DOHH2 (cell line): ENCODE data around the gene ALG2.

Source experiments
- EZH2phosphoT487 ChIP-seq: fragments of 200-600 bp; sonication (generic); IDR thresholded peaks from 2 replicates; pipeline ENCODE4 v1.6.1; 2017; ENCODE audit warnings: borderline replicate concordance, mild to moderate bottlenecking, antibody characterized with exemption, low read length, moderate library complexity, mixed read lengths
- TF ChIP-seq, protein P1 (sequence below): fragments of 200-600 bp; sonication (generic); IDR thresholded peaks from one replicate; pipeline ENCODE4 v1.5.1; 2014; ENCODE audit warnings: antibody characterized with exemption, mild to moderate bottlenecking, low read depth, low read length; ENCODE audit not compliant: poor library complexity, severe bottlenecking

DNA sequence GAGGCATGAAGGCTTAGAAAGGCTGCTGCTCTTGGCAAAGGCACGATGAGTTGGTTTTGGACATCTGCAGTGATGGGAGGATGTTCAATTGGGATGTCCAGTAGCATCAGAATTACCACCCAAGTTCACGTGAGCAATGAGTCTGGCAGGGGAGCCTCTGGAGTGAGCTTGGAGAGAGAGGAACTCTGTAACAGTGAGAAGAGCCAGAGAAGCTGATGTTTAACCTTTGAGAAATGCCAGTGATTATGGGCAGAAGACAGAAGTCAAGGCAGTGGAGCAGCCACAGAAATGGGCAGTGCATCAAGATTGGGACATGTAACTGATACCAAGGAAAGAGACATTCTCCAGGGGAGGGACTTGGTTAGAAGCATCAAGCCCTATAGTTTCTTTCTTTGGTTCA is 40.2 kb upstream of the ALG2 start:
- TF ChIP-seq, protein P1, sequence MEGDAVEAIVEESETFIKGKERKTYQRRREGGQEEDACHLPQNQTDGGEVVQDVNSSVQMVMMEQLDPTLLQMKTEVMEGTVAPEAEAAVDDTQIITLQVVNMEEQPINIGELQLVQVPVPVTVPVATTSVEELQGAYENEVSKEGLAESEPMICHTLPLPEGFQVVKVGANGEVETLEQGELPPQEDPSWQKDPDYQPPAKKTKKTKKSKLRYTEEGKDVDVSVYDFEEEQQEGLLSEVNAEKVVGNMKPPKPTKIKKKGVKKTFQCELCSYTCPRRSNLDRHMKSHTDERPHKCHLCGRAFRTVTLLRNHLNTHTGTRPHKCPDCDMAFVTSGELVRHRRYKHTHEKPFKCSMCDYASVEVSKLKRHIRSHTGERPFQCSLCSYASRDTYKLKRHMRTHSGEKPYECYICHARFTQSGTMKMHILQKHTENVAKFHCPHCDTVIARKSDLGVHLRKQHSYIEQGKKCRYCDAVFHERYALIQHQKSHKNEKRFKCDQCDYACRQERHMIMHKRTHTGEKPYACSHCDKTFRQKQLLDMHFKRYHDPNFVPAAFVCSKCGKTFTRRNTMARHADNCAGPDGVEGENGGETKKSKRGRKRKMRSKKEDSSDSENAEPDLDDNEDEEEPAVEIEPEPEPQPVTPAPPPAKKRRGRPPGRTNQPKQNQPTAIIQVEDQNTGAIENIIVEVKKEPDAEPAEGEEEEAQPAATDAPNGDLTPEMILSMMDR, result no peak
- TF ChIP-seq EZH2phosphoT487, result no peak
